Panc1 (cell line): Measurements from ENCODE around the gene DNAJC5G.
A peak's percentile ranks its signal among the peaks of the same experiment; 100 is the strongest.

Source experiments
- POLR2AphosphoS5 ChIP-seq: IDR thresholded peaks from 2 replicates; pipeline ENCODE4 v1.6.1; 2012; ENCODE audit warnings: mild to moderate bottlenecking, low read depth, low read length, moderate library complexity
- SIN3A ChIP-seq: IDR thresholded peaks from 2 replicates; pipeline ENCODE4 v1.6.1; 2012; ENCODE audit warnings: low read depth, mild to moderate bottlenecking, low read length, moderate library complexity, borderline replicate concordance; ENCODE audit not compliant: insufficient read depth
- TCF7L2 ChIP-seq: IDR thresholded peaks from 2 replicates; pipeline ENCODE4 v1.6.1; 2011; ENCODE audit warnings: mild to moderate bottlenecking, low read depth, low read length, inconsistent platforms
- TF ChIP-seq, protein P1 (sequence below): fragments of 450-650 bp; IDR thresholded peaks from 2 replicates; pipeline ENCODE4 v1.5.1; 2017; ENCODE audit warnings: mild to moderate bottlenecking
- TF ChIP-seq, protein P2 (sequence below), 2 experiments: IDR thresholded peaks; 2 replicates each; pipeline ENCODE4 v1.6.1; 2011 to 2012; ENCODE audit warnings: low read depth in 2 of 2, control low read depth in 1 of 2, low read length in 1 of 2, mild to moderate bottlenecking in 1 of 2, moderate library complexity in 1 of 2; ENCODE audit not compliant: insufficient read depth in 1 of 2

DNA sequence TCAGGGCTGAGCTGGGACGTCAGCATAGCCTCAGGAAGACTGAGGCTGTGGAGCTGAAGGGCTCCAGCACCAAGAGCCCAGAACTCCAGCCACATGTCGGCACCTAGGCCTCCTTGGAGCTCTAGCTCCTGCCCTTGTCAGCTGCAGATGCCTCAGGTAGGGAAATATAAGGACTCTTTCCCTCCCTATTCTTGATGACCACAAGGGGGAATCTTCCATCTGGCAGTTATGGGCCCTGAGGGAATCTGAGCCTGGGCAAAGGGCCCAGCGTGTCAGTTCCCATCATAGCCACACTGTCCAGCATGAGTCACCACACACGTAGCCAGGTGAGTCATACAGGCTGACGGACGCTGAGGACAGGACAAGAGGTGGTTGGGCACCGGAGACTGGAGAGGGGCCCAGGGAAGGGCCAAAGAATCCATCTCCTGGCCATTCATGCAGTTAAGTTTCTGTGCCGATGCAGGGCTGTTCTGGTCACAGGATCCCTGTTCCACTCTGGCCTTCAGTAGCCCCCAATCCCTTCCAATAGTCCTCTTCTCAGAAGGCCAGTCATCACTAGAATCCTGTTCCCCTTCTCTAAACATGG, 45.8 kb downstream of the DNAJC5G start:
- TF ChIP-seq, protein P1, sequence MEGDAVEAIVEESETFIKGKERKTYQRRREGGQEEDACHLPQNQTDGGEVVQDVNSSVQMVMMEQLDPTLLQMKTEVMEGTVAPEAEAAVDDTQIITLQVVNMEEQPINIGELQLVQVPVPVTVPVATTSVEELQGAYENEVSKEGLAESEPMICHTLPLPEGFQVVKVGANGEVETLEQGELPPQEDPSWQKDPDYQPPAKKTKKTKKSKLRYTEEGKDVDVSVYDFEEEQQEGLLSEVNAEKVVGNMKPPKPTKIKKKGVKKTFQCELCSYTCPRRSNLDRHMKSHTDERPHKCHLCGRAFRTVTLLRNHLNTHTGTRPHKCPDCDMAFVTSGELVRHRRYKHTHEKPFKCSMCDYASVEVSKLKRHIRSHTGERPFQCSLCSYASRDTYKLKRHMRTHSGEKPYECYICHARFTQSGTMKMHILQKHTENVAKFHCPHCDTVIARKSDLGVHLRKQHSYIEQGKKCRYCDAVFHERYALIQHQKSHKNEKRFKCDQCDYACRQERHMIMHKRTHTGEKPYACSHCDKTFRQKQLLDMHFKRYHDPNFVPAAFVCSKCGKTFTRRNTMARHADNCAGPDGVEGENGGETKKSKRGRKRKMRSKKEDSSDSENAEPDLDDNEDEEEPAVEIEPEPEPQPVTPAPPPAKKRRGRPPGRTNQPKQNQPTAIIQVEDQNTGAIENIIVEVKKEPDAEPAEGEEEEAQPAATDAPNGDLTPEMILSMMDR: no peak; the same call in 1 of the 2 replicates
- TF ChIP-seq, protein P2, sequence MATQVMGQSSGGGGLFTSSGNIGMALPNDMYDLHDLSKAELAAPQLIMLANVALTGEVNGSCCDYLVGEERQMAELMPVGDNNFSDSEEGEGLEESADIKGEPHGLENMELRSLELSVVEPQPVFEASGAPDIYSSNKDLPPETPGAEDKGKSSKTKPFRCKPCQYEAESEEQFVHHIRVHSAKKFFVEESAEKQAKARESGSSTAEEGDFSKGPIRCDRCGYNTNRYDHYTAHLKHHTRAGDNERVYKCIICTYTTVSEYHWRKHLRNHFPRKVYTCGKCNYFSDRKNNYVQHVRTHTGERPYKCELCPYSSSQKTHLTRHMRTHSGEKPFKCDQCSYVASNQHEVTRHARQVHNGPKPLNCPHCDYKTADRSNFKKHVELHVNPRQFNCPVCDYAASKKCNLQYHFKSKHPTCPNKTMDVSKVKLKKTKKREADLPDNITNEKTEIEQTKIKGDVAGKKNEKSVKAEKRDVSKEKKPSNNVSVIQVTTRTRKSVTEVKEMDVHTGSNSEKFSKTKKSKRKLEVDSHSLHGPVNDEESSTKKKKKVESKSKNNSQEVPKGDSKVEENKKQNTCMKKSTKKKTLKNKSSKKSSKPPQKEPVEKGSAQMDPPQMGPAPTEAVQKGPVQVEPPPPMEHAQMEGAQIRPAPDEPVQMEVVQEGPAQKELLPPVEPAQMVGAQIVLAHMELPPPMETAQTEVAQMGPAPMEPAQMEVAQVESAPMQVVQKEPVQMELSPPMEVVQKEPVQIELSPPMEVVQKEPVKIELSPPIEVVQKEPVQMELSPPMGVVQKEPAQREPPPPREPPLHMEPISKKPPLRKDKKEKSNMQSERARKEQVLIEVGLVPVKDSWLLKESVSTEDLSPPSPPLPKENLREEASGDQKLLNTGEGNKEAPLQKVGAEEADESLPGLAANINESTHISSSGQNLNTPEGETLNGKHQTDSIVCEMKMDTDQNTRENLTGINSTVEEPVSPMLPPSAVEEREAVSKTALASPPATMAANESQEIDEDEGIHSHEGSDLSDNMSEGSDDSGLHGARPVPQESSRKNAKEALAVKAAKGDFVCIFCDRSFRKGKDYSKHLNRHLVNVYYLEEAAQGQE (IDR thresholded peaks at IDR 0.05; ENCODE audit: insufficient read depth in 1 of 2, low read depth in 2 of 2, low read length in 1 of 2): no peak
- TF ChIP-seq POLR2AphosphoS5 (peak; percentile 73; the same call in 1 of the 2 replicates), TCF7L2 (0 out of 2 replicates have a peak, but pooled peaks have one; percentile 20), SIN3A (no peak)
